Vagina (tissue), 2 donors: Measurements from ENCODE around the gene PTPRB. TPM values are rescaled to one million over a fixed set of nuclear protein-coding genes. Genes with fewer than 3 reads are reported as not detected.

ENCODE experiments used
- DNase-seq, 2 donors: peaks; one replicate each; pipeline ENCODE4 v3.0.0-alpha.2; 2017; ENCODE audit errors: extremely low spot score in 2 of 2
- H3K27ac ChIP-seq: fragments of 200-600 bp; sonication (generic); one replicate; pipeline ENCODE4 v1.5.1; 2019
- H3K27me3 ChIP-seq: fragments of 200-600 bp; sonication (generic); one replicate; pipeline ENCODE4 v1.5.1; 2019
- H3K36me3 ChIP-seq, 2 donors: fragments of 200-600 bp; sonication (generic); one replicate each; pipeline ENCODE4 v1.5.1; 2017 to 2019
- H3K4me1 ChIP-seq: fragments of 200-600 bp; sonication (generic); one replicate; pipeline ENCODE4 v1.5.1; 2019
- H3K4me3 ChIP-seq, 2 donors: fragments of 200-600 bp; sonication (generic); 1 replicate in 1 of 2; 2 replicates in 1 of 2; pipeline ENCODE4 v1.5.1; 2016 to 2019
- H3K9me3 ChIP-seq: fragments of 200-600 bp; sonication (generic); one replicate; pipeline ENCODE4 v1.5.1; 2019
- CTCF ChIP-seq, 3 experiments: fragments of 450-650 bp in 2 of 3; fragments of 200-600 bp in 1 of 3; sonication (generic) in 1 of 3; IDR thresholded peaks; one replicate each; pipeline ENCODE4 v1.5.1; 2017 to 2019; ENCODE audit warnings: antibody characterized with exemption in 3 of 3, mild to moderate bottlenecking in 2 of 3, moderate library complexity in 2 of 3
- POLR2A ChIP-seq, 2 donors: fragments of 450-650 bp; IDR thresholded peaks; one replicate each; pipeline ENCODE4 v1.6.1; 2017; ENCODE audit warnings: antibody characterized with exemption in 2 of 2, mild to moderate bottlenecking in 2 of 2, moderate library complexity in 2 of 2
- POLR2AphosphoS5 ChIP-seq, 2 donors: sonication (generic); formaldehyde crosslinking; IDR thresholded peaks; one replicate each; pipeline ENCODE4 v1.9.0; 2017; ENCODE audit warnings: antibody characterized with exemption in 2 of 2, mild to moderate bottlenecking in 2 of 2, low read depth in 1 of 2; ENCODE audit not compliant: insufficient read depth in 1 of 2
- intact Hi-C: fragments of 100-400 bp; cut with DNase I; formaldehyde crosslinking; loops from one replicate; pipeline ENCODE4 v1.15.1; 2023
- total RNA-seq: library from RNA; depleted of rRNA; stranded (reverse); fragments of >200 nt; gene quantifications from one replicate; pipeline ENCODE4 v1.2.3, GENCODE V29; 2016

The PTPRB gene
- total RNA-seq, 1 donor from 2014 or later, result 21.9 TPM

GRCh38 chr12:70540996-70541395, 96.2 kb downstream of the PTPRB start:
- intact Hi-C loops, result no loop called here
- Histone ChIP-seq H3K27ac (no peak overlapping the region), H3K4me3 (no peak overlapping the region), H3K4me1 (peaks cover 4% of the 10 kb centered on the region), H3K9me3 (no peaks in the 10 kb centered on the region), H3K27me3 (no peaks in the 10 kb centered on the region), H3K36me3 (no peaks in the 10 kb centered on the region)
- TF ChIP-seq POLR2A (IDR thresholded peaks at IDR 0.05), result no peak
- TF ChIP-seq POLR2AphosphoS5 (IDR thresholded peaks at IDR 0.05; ENCODE audit: insufficient read depth in 1 of 2, low read depth in 1 of 2), result no peak
- no peak for TF ChIP-seq CTCF (IDR thresholded peaks at IDR 0.05)
- DNase-seq, result no peak

GRCh38 chr12:70536650-70537049, 100.6 kb downstream of the PTPRB start:
- H3K4me1 ChIP-seq, result no peaks in the 10 kb centered on the region

GRCh38 chr12:70535896-70536374, 101.3 kb downstream of the PTPRB start:
- TF ChIP-seq POLR2AphosphoS5 (IDR thresholded peaks at IDR 0.05; ENCODE audit: insufficient read depth in 1 of 2, low read depth in 1 of 2) (no peak), POLR2A (IDR thresholded peaks at IDR 0.05) (no peak), CTCF (IDR thresholded peaks at IDR 0.05) (no peak)
- no peak overlapping the region for H3K27ac ChIP-seq
- no peak overlapping the region for H3K4me3 ChIP-seq
- intact Hi-C loops, result no loop called here
- no peaks in the 10 kb centered on the region for H3K36me3 ChIP-seq
- H3K27me3 ChIP-seq, result no peaks in the 10 kb centered on the region
- no peak for DNase-seq
- no peaks in the 10 kb centered on the region for H3K9me3 ChIP-seq
- H3K4me1 ChIP-seq, result no peaks in the 10 kb centered on the region

More at GRCh38 chr12:70536650-70537049, 100.6 kb downstream of the PTPRB start:
- no peaks in the 10 kb centered on the region for H3K36me3 ChIP-seq
- no peak for DNase-seq
- no peaks in the 10 kb centered on the region for H3K9me3 ChIP-seq
- intact Hi-C loops, result no loop called here
- TF ChIP-seq POLR2AphosphoS5 (IDR thresholded peaks at IDR 0.05; ENCODE audit: insufficient read depth in 1 of 2, low read depth in 1 of 2) (no peak), CTCF (IDR thresholded peaks at IDR 0.05) (no peak), POLR2A (IDR thresholded peaks at IDR 0.05) (no peak)
- no peaks in the 10 kb centered on the region for H3K27me3 ChIP-seq
- peak overlapping the region; percentile 6 for H3K27ac ChIP-seq
- no peak overlapping the region for H3K4me3 ChIP-seq

- TF ChIP-seq POLR2A (IDR thresholded peaks at IDR 0.05) (no peak), POLR2AphosphoS5 (IDR thresholded peaks at IDR 0.05; ENCODE audit: insufficient read depth in 1 of 2, low read depth in 1 of 2) (no peak), CTCF (IDR thresholded peaks at IDR 0.05) (no peak)
- no peak overlapping the region for H3K4me3 ChIP-seq
- no peaks in the 10 kb centered on the region for H3K9me3 ChIP-seq
- no peak for DNase-seq
- H3K4me1 ChIP-seq, result no peaks in the 10 kb centered on the region
- H3K27me3 ChIP-seq, result no peaks in the 10 kb centered on the region
- intact Hi-C loops, result no loop called here
- no peak overlapping the region for H3K27ac ChIP-seq
- H3K36me3 ChIP-seq, result no peaks in the 10 kb centered on the region
Measured at GRCh38 chr12:70534466-70534865, 102.8 kb downstream of the PTPRB start.

DNA sequence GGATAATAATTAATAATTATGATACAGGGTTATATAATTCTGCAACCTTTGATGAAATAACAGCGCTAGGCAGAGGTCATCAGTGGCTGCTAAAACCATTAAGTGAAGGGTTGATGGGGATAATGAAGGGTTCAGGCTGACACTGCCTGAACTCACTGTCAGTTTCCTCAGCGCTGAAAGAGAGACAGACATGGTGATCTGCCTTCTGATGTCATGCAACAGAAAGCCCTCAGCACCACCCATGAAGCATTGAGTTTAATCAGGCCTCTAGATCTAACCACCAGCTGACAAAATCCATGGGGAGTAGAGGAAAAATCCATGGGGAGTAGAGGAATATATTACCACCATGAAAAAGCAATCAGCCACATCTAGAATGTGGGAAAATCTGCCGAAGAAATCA, 107.6 kb downstream of the PTPRB start:
- Histone ChIP-seq H3K36me3 (no peaks in the 10 kb centered on the region), H3K4me1 (no peaks in the 10 kb centered on the region), H3K27ac (no peak overlapping the region), H3K27me3 (no peaks in the 10 kb centered on the region), H3K4me3 (no peak overlapping the region), H3K9me3 (no peaks in the 10 kb centered on the region)
- no peak for DNase-seq
- intact Hi-C loops, result no loop called here
- TF ChIP-seq POLR2AphosphoS5 (IDR thresholded peaks at IDR 0.05; ENCODE audit: insufficient read depth in 1 of 2, low read depth in 1 of 2) (no peak), CTCF (IDR thresholded peaks at IDR 0.05) (no peak), POLR2A (IDR thresholded peaks at IDR 0.05) (no peak)
